Measurements from ENCODE around the gene FBXO31. TPM values are rescaled to one million over a fixed set of nuclear protein-coding genes. Genes with fewer than 3 reads are reported as not detected.

The FBXO31 gene
- total and polyA plus RNA-seq, 9 of the 15 experiments (the other 6 are each of a cell fraction or from before 2014, with no cell fraction given) = 0.18 to 33.3 (median 10.9) TPM

GRCh38 chr16:87343753-87344050 lies 39.9 kb downstream of the FBXO31 start:
- H3K4me1 ChIP-seq (replicated peaks in 1 of 2; ENCODE audit: control insufficient read depth in 2 of 2, insufficient read depth in 2 of 2, low read length in 2 of 2) = peaks cover 0 to 26% of the 10 kb centered on the region in 2 experiments; a peak in 1 of 5 replicates
- H3K4me2 ChIP-seq (ENCODE audit: insufficient read depth, low read length) = no peak overlapping the region
- H3K27me3 ChIP-seq (ENCODE audit: control insufficient read depth in 2 of 2, insufficient read depth in 2 of 2, low read length in 2 of 2) = no peaks in the 10 kb centered on the region
- no peak for ATAC-seq
- peaks cover 5% of the 10 kb centered on the region for H3K9me1 ChIP-seq (ENCODE audit: control insufficient read depth, insufficient read depth, low read length)
- no peak overlapping the region for H3K4me3 ChIP-seq
- intact Hi-C loops (cut with micrococcal nuclease) (no loop called here), in situ Hi-C loops (cut with MboI) (no loop called here)
- H2AFZ ChIP-seq (ENCODE audit: low read depth, low read length) = no peak overlapping the region
- H3K27ac ChIP-seq (ENCODE audit: extremely low read depth, low read depth, low read length) = no peak overlapping the region
- no peak overlapping the region; a peak in 1 of 4 replicates for H3K9ac ChIP-seq (ENCODE audit: insufficient read depth in 1 of 2, low read depth in 2 of 2, low read length in 2 of 2)
- BruUV-seq (replicated peaks) = no TSS peak
- POLR2A ChIA-PET = interaction anchor here (1.2 kb wide), 1 partner anchor 9 kb away, joined by 7 read pairs; no protein-coding TSS in a partner anchor
- peaks cover 4% of the 10 kb centered on the region for H4K20me1 ChIP-seq (replicated peaks; ENCODE audit: control insufficient read depth, insufficient read depth, low read length)
- FAIRE-seq = no peak
- no peaks in the 10 kb centered on the region for H3K9me3 ChIP-seq (replicated peaks; ENCODE audit: control insufficient read depth, insufficient read depth, low read depth, low read length)
- H3K36me3 ChIP-seq (ENCODE audit: control insufficient read depth, insufficient read depth, low read length) = peaks cover 78% of the 10 kb centered on the region; the same call in 2 of the 3 replicates
- CTCF ChIA-PET (ENCODE audit: low intra/inter-chr PET ratio) = no interaction called here
- H3K79me2 ChIP-seq (ENCODE audit: control insufficient read depth, insufficient read depth, low read length) = peaks cover 2% of the 10 kb centered on the region; the same call in 2 of the 3 replicates
- DNase-seq (ENCODE audit: extremely low read depth in 1 of 4, low spot score in 3 of 4) = no peak
- TF ChIP-seq ZNF444 (CRISPR knock-in tag; IDR thresholded peaks at IDR 0.05) (no peak), MAFF (IDR thresholded peaks at IDR 0.05; ENCODE audit: low read length) (no peak), TFAP4 (CRISPR knock-in tag; IDR thresholded peaks at IDR 0.05; ENCODE audit: borderline replicate concordance) (no peak), COPS2 (conservative IDR thresholded peaks at IDR 0.05) (no peak), ARID2 (IDR thresholded peaks at IDR 0.05) (no peak), LARP7 (IDR thresholded peaks at IDR 0.05) (no peak), FOSL1 (tag; conservative IDR thresholded peaks at IDR 0.05) (no peak), L3MBTL2 (IDR thresholded peaks at IDR 0.05) (no peak), CREBBP (IDR thresholded peaks at IDR 0.05; ENCODE audit: low read depth, low read length) (no peak), ZNF12 (CRISPR knock-in tag; IDR thresholded peaks at IDR 0.05) (no peak), NR4A1 (CRISPR knock-in tag; IDR thresholded peaks at IDR 0.05) (no peak), NR4A1 (tag; IDR thresholded peaks at IDR 0.05) (no peak), ZNF398 (CRISPR knock-in tag; IDR thresholded peaks at IDR 0.05) (no peak), MYBL2 (IDR thresholded peaks at IDR 0.05; ENCODE audit: low read depth) (no peak), MYBL2 (CRISPR knock-in tag; IDR thresholded peaks at IDR 0.05; ENCODE audit: borderline replicate concordance) (no peak)
- TF ChIP-seq, protein P1, sequence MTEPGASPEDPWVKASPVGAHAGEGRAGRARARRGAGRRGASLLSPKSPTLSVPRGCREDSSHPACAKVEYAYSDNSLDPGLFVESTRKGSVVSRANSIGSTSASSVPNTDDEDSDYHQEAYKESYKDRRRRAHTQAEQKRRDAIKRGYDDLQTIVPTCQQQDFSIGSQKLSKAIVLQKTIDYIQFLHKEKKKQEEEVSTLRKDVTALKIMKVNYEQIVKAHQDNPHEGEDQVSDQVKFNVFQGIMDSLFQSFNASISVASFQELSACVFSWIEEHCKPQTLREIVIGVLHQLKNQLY (CRISPR knock-in tag; conservative IDR thresholded peaks at IDR 0.05) = no peak
- TF ChIP-seq, protein P2, sequence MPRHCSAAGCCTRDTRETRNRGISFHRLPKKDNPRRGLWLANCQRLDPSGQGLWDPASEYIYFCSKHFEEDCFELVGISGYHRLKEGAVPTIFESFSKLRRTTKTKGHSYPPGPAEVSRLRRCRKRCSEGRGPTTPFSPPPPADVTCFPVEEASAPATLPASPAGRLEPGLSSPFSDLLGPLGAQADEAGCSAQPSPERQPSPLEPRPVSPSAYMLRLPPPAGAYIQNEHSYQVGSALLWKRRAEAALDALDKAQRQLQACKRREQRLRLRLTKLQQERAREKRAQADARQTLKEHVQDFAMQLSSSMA (CRISPR knock-in tag; IDR thresholded peaks at IDR 0.05) = no peak
- TF ChIP-seq, protein P3, sequence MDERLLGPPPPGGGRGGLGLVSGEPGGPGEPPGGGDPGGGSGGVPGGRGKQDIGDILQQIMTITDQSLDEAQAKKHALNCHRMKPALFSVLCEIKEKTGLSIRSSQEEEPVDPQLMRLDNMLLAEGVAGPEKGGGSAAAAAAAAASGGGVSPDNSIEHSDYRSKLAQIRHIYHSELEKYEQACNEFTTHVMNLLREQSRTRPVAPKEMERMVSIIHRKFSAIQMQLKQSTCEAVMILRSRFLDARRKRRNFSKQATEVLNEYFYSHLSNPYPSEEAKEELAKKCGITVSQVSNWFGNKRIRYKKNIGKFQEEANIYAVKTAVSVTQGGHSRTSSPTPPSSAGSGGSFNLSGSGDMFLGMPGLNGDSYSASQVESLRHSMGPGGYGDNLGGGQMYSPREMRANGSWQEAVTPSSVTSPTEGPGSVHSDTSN (CRISPR knock-in tag; IDR thresholded peaks at IDR 0.05; ENCODE audit: low read depth) = no peak
- TF ChIP-seq, protein P3 (tag; conservative IDR thresholded peaks at IDR 0.05; ENCODE audit: low read depth) = no peak
- 79% methylated on average over 6 of the region's 11 CpGs for WGBS (ENCODE audit: insufficient coverage, low coverage, missing lambda C conversion rate)

Data from K562 (cell line).